Measurements from ENCODE around the gene STPG2.
"Not testable (repeated sequence)": the region's sequence is repeated elsewhere in the genome, so short reads cannot be mapped to it uniquely, and the experiment has no call there.

STPG2 gene

DNA sequence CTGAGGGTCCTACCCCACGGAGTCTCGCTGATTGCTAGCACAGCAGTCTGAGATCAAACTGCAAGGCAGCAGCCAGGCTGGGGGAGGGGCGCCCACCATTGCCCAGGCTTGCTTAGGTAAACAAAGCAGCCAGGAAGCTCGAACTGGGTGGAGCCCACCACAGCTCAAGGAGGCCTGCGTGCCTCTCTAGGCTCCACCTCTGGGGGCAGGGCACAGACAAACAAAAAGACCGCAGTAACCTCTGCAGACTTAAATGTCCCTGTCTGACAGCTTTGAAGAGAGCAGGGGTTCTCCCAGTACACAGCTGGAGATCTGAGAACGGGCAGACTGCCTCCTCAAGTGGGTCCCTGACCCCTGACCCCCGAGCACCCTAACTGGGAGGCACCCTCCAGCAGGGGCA, 509.4 kb downstream of the STPG2 start:
- DNase-seq (ENCODE audit: low read depth) = not testable (repeated sequence)

DNA sequence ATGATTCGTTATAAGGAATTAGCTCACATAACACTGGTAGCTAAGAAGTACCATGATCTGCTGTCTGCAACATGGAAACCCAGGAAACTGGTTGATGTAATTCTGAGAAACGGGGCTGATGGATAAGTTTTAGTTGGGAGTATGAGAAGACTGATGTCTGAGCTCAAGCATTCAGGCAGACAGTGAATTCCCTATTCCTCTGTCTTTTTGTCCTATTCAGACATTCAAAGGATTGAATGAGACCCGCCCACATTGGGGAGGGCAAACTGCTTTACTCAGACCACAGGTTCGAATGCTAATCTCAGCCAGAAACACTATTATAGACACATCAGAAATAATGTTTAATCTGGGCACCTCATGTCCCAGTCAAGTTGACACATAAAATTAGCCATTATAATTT, 515.5 kb downstream of the STPG2 start:
- DNase-seq (ENCODE audit: low read depth) = no peak

- DNase-seq (ENCODE audit: low read depth) = no peak
Observed at GRCh38 chr4:97624204-97624603, 519.1 kb downstream of the STPG2 start.

DNA sequence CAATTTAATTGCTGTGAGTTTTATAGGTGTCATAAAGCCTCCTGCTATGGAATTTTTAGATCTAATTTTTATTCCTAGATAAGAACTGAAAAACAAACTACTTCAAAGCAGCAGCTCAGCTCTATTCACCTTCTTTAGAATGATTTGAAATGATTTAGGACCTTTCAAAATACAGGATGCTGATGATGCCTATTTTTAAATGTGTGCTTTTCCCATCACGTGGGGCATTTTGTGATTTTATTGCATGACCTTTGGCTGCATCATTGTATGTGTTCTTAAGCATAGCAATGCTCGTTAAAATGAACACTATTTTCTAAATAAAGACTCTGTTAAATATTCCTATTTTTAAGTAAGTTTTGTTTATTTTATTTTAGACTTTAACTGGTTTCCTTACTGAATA, 537.3 kb downstream of the STPG2 start:
- DNase-seq (ENCODE audit: low read depth) = no peak

DNA sequence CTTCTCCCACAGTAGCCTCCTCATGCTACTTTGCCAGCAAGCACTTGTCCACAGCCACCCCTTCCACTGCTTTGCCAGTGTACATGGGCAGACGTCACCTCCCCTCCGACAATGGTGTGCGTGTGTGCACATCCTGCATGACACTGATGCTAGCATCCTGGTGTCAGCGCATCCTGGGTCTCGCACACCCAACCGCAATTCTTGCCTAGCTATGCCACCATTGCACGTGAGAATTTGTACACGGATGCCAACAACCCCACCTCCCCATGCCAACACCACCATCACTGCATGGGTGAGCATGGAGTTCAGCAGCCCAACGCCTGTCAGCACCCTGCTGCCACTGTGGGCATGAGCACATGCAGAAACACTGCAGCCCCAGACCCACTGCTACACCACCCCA, 550.0 kb downstream of the STPG2 start:
- no peak for DNase-seq (ENCODE audit: low read depth)

- no peak for DNase-seq (ENCODE audit: low read depth)
Observed at GRCh38 chr4:97590266-97590665, 553.0 kb downstream of the STPG2 start.

DNA sequence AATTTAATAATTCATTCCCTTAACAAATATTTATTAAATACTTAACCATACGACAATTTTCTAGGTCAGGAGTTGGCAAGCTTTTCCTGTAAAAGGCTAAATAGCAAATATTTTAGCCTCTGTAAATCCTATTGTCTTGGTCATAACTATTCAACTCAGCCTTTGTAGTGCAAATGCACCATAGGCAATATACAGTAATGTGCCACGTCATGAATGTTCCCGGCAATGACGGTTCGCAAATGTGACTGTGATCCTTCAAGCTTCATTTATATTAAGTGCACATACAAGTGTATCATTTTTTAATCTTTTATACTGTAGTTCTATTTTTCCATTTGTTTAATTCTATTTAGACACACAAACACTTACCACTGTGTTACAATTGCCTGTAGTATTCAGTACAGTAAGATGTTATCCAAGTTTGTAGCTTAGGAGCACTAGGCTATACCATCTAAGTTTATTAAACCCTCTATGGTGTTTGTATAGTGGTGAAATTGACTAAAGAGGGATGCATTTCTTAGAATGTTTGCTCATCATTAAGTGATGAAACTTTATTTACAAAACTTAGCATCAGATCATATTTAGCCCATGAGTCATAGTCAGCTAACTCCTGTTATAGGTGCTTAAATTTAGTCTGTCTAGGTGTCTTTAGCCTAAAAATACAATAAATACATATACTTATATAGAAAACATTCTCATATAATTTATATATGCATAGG, 553.6 kb downstream of the STPG2 start:
- no peak for DNase-seq (ENCODE audit: low read depth)

DNA sequence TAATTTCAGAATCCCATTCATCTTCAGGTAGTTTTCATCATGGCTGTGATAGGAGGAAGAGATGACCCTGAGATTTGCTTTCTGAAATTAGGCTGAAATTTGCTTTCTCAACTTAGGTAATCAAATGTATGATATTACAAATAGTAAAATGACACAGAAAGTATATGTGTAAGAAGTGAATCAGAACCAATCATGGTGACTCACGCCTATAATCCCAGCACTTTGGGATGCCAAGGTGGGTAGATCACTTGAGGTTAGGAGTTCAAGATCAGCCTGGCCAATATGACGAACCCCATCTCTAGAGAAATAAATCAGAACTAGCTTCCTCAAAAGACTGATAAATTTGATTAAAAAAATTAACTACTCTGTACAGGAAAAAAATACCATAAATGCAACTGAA, 555.4 kb downstream of the STPG2 start:
- DNase-seq (ENCODE audit: low read depth) = no peak

DNA sequence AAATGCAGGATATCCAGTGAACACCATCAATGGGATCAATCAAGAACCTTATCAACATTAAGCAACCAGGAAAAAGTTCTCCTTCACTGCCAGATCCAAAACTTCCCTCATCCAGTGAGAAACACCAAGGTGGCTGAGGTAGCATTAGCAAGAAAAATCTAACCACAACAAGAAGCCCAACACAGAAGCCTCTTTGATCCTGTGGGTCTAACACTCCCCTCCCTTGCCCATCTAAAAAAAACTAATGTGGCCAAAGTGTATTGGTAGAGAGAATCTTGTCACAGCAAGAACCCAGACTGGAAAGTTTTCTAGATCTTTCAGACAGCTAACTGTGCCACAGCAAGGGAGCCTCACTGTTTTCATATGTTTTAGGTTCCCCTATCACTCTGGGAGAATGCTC, 558.0 kb downstream of the STPG2 start:
- no peak for DNase-seq (ENCODE audit: low read depth)

DNA sequence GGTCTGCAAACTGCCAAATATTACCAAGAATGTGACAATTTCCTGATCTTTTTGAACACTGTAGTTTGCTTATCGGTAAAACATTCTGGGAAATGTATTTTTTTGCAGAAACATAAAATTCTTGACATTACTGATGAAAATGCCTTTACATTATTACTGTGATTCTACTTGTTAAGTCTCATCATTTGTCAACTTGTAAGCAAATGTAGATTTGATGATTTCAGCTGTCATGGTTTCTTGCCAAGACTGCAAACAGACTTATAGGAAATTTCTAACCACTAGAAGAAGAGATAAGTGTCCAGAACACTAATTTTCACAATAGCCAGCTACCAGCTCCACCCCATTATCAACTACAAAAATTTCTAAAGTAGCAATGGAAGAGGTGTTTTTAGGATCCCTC, 560.4 kb downstream of the STPG2 start:
- no peak for DNase-seq (ENCODE audit: low read depth)

- no peak for DNase-seq (ENCODE audit: low read depth)
Observed at GRCh38 chr4:97577004-97577403, 566.3 kb downstream of the STPG2 start.

DNA sequence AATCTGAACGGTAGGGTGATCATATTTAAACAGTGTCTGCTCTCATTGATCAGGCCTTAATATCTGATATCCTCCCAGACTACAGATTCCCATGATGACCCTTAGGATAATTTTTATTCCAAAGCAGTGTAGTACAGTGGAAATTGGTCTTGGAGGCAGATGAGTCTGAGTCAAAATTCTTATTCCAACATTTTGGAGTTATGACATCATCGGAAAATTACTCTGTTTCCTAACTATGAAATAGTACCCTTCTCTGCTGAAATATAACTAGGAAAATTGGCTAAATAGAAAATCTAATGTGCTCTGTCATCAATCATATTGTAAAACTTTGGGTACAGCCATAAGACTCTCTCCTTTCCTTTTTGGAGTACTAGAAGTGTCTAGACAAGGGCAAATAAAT, 583.3 kb downstream of the STPG2 start:
- DNase-seq (ENCODE audit: low read depth) = no peak

- no peak for DNase-seq (ENCODE audit: low read depth)
Observed at GRCh38 chr4:97558204-97558778, 585.0 kb downstream of the STPG2 start.

DNA sequence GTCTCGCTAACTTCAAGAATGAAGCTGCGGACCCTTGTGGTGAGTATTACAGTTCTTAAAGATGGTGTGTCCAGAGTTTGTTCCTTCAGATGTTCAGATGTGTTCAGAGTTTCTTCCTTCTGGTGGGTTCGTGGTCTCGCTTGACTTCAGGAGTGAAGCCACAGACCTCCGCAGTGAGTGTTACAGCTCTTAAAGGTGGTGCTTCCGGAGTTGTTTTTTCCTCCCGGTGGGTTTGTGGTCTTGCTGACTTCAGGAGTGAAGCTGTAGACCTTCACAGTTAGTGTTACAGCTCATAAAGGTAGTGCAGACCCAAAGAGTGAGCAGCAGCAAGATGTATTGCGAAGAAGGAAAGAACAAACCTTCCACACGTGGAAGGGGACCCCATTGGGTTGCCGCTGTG, 592.6 kb downstream of the STPG2 start:
- DNase-seq (ENCODE audit: low read depth) = not testable (repeated sequence)

- no peak for DNase-seq (ENCODE audit: low read depth)
Observed at GRCh38 chr4:97548943-97549583, 594.2 kb downstream of the STPG2 start.

- no peak for DNase-seq (ENCODE audit: low read depth)
Observed at GRCh38 chr4:97548186-97548585, 595.1 kb downstream of the STPG2 start.

GRCh38 chr4:97531351-97531750, 611.9 kb downstream of the STPG2 start:
- DNase-seq (ENCODE audit: low read depth) = no peak

- DNase-seq (ENCODE audit: low read depth) = no peak
Observed at GRCh38 chr4:97530676-97531075, 612.6 kb downstream of the STPG2 start.

GRCh38 chr4:97525236-97525635, 618.0 kb downstream of the STPG2 start:
- DNase-seq (ENCODE audit: low read depth) = no peak

- DNase-seq (ENCODE audit: low read depth) = no peak
Observed at GRCh38 chr4:97517939-97518338, 625.3 kb downstream of the STPG2 start.

DNA sequence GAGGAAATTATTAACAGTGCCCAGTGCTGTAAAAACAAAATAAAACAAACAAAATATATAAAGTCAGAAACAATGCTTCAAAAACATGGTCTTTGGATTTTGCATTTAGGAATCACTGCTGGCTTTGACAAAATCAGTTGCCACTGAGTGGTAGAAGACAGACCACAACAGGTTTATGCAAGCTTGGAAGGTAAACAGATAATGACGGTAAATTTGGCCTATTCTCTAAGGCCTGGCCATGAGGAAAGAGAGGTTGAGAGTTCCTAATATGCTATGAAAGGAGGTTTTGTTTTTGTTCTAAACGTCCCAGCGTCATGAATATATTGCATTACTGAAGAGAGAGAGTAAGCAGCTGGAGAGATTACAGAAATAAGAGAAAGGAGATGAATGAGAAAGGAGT, 629.4 kb downstream of the STPG2 start:
- DNase-seq (ENCODE audit: low read depth) = no peak
